H1 (cell line): ENCODE results near the gene PSD. TPM values are rescaled to one million over a fixed set of nuclear protein-coding genes. Genes with fewer than 3 reads are reported as not detected.

Experiments
- BACH1 ChIP-seq: IDR thresholded peaks from 2 replicates; pipeline ENCODE4 v1.6.1; 2012; ENCODE audit warnings: low read length, improper control_type of control experiment
- CBX5 ChIP-seq: fragments of 300-800, 300-1000 bp; sonication (generic); IDR thresholded peaks from 2 replicates; pipeline ENCODE4 v1.7.1; 2016; ENCODE audit warnings: antibody characterized with exemption, low read length, low read depth
- EGR1 ChIP-seq: IDR thresholded peaks from 2 replicates; pipeline ENCODE4 v1.6.1; 2011; ENCODE audit warnings: low read depth, low read length, borderline replicate concordance
- GTF2F1 ChIP-seq: IDR thresholded peaks from 2 replicates; pipeline ENCODE4 v1.6.1; 2012; ENCODE audit warnings: low read depth, low read length, improper control_type of control experiment, borderline replicate concordance
- KDM1A ChIP-seq: fragments of 200-600, 300-600 bp; sonication (generic); IDR thresholded peaks from 2 replicates; pipeline ENCODE4 v1.7.1; 2016; ENCODE audit warnings: mild to moderate bottlenecking, low read length, borderline replicate concordance
- POU5F1 ChIP-seq: IDR thresholded peaks from 2 replicates; pipeline ENCODE4 v1.6.1; 2011; ENCODE audit warnings: low read depth, mild to moderate bottlenecking, low read length, moderate library complexity
- SIN3A ChIP-seq, 2 experiments: IDR thresholded peaks in 1 of 2; conservative IDR thresholded peaks in 1 of 2; 2 replicates each; pipeline ENCODE4 v1.6.1; 2011 to 2012; ENCODE audit warnings: low read length in 2 of 2, improper control_type of control experiment in 1 of 2, low read depth in 1 of 2, mild to moderate bottlenecking in 1 of 2
- SP2 ChIP-seq: IDR thresholded peaks from 2 replicates; pipeline ENCODE4 v1.6.1; 2012; ENCODE audit warnings: mild to moderate bottlenecking, low read length, inconsistent platforms
- SP4 ChIP-seq: IDR thresholded peaks from 2 replicates; pipeline ENCODE4 v1.6.1; 2012; ENCODE audit warnings: low read length, inconsistent platforms
- SUZ12 ChIP-seq: fragments of 200-600 bp; sonication (generic); IDR thresholded peaks from 2 replicates; pipeline ENCODE4 v1.6.1; 2012; ENCODE audit warnings: mild to moderate bottlenecking, inconsistent platforms, low read length, moderate library complexity, mixed read lengths
- ZNF274 ChIP-seq: IDR thresholded peaks from 2 replicates; pipeline ENCODE4 v1.7.0; 2012; ENCODE audit warnings: low read length, borderline replicate concordance; ENCODE audit errors: extremely low read depth
- polyA plus RNA-seq, 7 experiments: library from polyadenylated mRNA; depleted of rRNA in 3 of 7; stranded (reverse) in 5 of 7; unstranded in 2 of 7; fragments of >200 nt in 5 of 7; fragments of 200-250 nt in 2 of 7; gene quantifications; 1 replicate in 5 of 7; 2 replicates in 1 of 7; 4 replicates in 1 of 7; pipeline versions ENCODE4 v1.2.1 to v1.2.3, GENCODE V29; 2011 to 2013; ENCODE audit warnings: missing spikeins in 2 of 7, mixed read lengths in 2 of 7
- total RNA-seq: library from RNA; stranded (reverse); fragmentation: NEBNext Ultra II Directional; extraction: Animal tissue kit (Norgen Biotek cat#: 25700); gene quantifications from 2 replicates; pipeline ENCODE4 v1.2.1, GENCODE V29; 2021

Gene PSD
- total and polyA plus RNA-seq, 2 of the 8 experiments (the other 6 are each of a cell fraction or from before 2014, with no cell fraction given): 5.4 to 6.0 TPM

- TF ChIP-seq CBX5 (no peak), BACH1 (no peak), EGR1 (no peak), POU5F1 (no peak), SP2 (no peak), ZNF274 (no peak), GTF2F1 (no peak), SUZ12 (no peak), SIN3A (conservative IDR thresholded peaks at IDR 0.05 in 1 of 2, IDR thresholded peaks at IDR 0.05 in 1 of 2; ENCODE audit: low read depth in 1 of 2, low read length in 2 of 2) (no peak), KDM1A (no peak), SP4 (no peak)
- TF ChIP-seq, all 59 proteins: peak for 0
These were observed 49.4 kb upstream of the PSD start (continued) for GRCh38 chr10:102467971-102468438.
